GM23338 (cell line): ENCODE results near the gene DAGLA. TPM values are rescaled to one million over a fixed set of nuclear protein-coding genes. Genes with fewer than 3 reads are reported as not detected.

Experiments used
- ATAC-seq: fragments of 200-7000 bp; cut with Tn5 transposase; 3 replicates; pipeline ENCODE4 v1.9.1; 2020
- DNase-seq: peaks from one replicate; pipeline ENCODE4 v3.0.0-alpha.2; 2015; ENCODE audit warnings: low spot score
- H2AFZ ChIP-seq: fragments of 200-600 bp; sonication (generic); 2 replicates; pipeline ENCODE4 v1.8.0; 2016; ENCODE audit warnings: antibody characterized with exemption, mild to moderate bottlenecking, moderate library complexity
- H3F3A ChIP-seq: fragments of 200-600 bp; sonication (generic); replicated peaks from 2 replicates; pipeline ENCODE4 v1.8.0; 2017; ENCODE audit warnings: antibody characterized with exemption, mixed run types, low read depth
- H3K27ac ChIP-seq: fragments of 200-600 bp; sonication (generic); 2 replicates; pipeline ENCODE4 v1.6.1; 2016; ENCODE audit warnings: low read depth
- H3K27me3 ChIP-seq: fragments of 200-600 bp; sonication (generic); 2 replicates; pipeline ENCODE4 v1.8.0; 2016; ENCODE audit warnings: mild to moderate bottlenecking, mixed run types, moderate library complexity; ENCODE audit not compliant: insufficient read depth
- H3K36me3 ChIP-seq: fragments of 200-600 bp; sonication (generic); 2 replicates; pipeline ENCODE4 v1.8.0; 2016; ENCODE audit warnings: mild to moderate bottlenecking; ENCODE audit not compliant: insufficient read depth
- H3K4me1 ChIP-seq: fragments of 200-600 bp; sonication (generic); 2 replicates; pipeline ENCODE4 v1.8.0; 2016; ENCODE audit warnings: mild to moderate bottlenecking, moderate library complexity; ENCODE audit not compliant: insufficient read depth
- H3K4me2 ChIP-seq: fragments of 200-600 bp; sonication (generic); 2 replicates; pipeline ENCODE4 v1.7.1; 2017; ENCODE audit warnings: mixed run types
- H3K4me3 ChIP-seq: fragments of 200-600 bp; sonication (generic); 2 replicates; pipeline ENCODE4 v1.6.1; 2016; ENCODE audit warnings: mixed run types
- H3K79me2 ChIP-seq: fragments of 200-600 bp; sonication (generic); replicated peaks from 2 replicates; pipeline ENCODE4 v1.8.0; 2017; ENCODE audit warnings: mild to moderate bottlenecking; ENCODE audit not compliant: insufficient read depth
- H3K9me2 ChIP-seq: fragments of 200-600 bp; sonication (generic); 2 replicates; pipeline ENCODE4 v1.8.0; 2017; ENCODE audit not compliant: insufficient read depth
- H4K20me1 ChIP-seq: fragments of 200-600 bp; sonication (generic); replicated peaks from 2 replicates; pipeline ENCODE4 v1.8.0; 2017; ENCODE audit warnings: mild to moderate bottlenecking; ENCODE audit not compliant: insufficient read depth
- H3K27ac Mint-ChIP-seq: 2 replicates; pipeline ENCODE4 v1.8.0; 2020; ENCODE audit warnings: inconsistent platforms, mild to moderate bottlenecking, moderate library complexity, mixed read lengths
- H3K27me3 Mint-ChIP-seq: 3 replicates; pipeline ENCODE4 v1.8.0; 2022; ENCODE audit warnings: low read depth, mild to moderate bottlenecking, moderate library complexity, mixed read lengths, inconsistent platforms; ENCODE audit not compliant: insufficient read depth, poor library complexity
- H3K36me3 Mint-ChIP-seq: 3 replicates; pipeline ENCODE4 v1.8.0; 2021; ENCODE audit warnings: low read depth, mild to moderate bottlenecking, inconsistent platforms, moderate library complexity, mixed read lengths
- H3K4me1 Mint-ChIP-seq: 3 replicates; pipeline ENCODE4 v1.8.0; 2020; ENCODE audit warnings: mild to moderate bottlenecking, inconsistent platforms, mixed read lengths
- H3K4me3 Mint-ChIP-seq: 3 replicates; pipeline ENCODE4 v1.8.0; 2021; ENCODE audit warnings: moderate library complexity, mild to moderate bottlenecking, inconsistent platforms, mixed read lengths
- H3K9me3 Mint-ChIP-seq: 3 replicates; pipeline ENCODE4 v1.8.0; 2020; ENCODE audit warnings: moderate library complexity, mild to moderate bottlenecking, inconsistent platforms, mixed read lengths
- CREB1 ChIP-seq: fragments of 250-450 bp; sonication (Bioruptor Pico); IDR thresholded peaks from 2 replicates; pipeline ENCODE4 v1.5.0; 2020; ENCODE audit warnings: low read depth, mild to moderate bottlenecking, moderate library complexity
- CTCF ChIP-seq, 2 experiments: fragments of 200-600 bp in 1 of 2; sonication (generic) in 1 of 2; conservative IDR thresholded peaks; 2 replicates each; pipeline versions ENCODE4 v1.5.1 to v1.6.1; 2016 to 2017; ENCODE audit warnings: antibody characterized with exemption in 2 of 2, low read depth in 2 of 2, mild to moderate bottlenecking in 2 of 2, moderate library complexity in 1 of 2
- EZH2 ChIP-seq: fragments of 200-600 bp; sonication (generic); IDR thresholded peaks from one replicate; pipeline ENCODE4 v1.8.0; 2017; ENCODE audit warnings: antibody characterized with exemption, mild to moderate bottlenecking, low read depth; ENCODE audit not compliant: unreplicated experiment
- EZH2phosphoT487 ChIP-seq: fragments of 200-600 bp; sonication (generic); IDR thresholded peaks from one replicate; pipeline ENCODE4 v1.8.1; 2018; ENCODE audit warnings: antibody characterized with exemption; ENCODE audit not compliant: unreplicated experiment
- JUNB ChIP-seq: IDR thresholded peaks from one replicate; pipeline ENCODE4 v1.6.1; 2016; ENCODE audit warnings: antibody characterized with exemption; ENCODE audit not compliant: unreplicated experiment
- NANOG ChIP-seq: IDR thresholded peaks from 2 replicates; pipeline ENCODE4 v1.6.1; 2016; ENCODE audit warnings: antibody characterized with exemption, borderline replicate concordance
- POLR2AphosphoS5 ChIP-seq: IDR thresholded peaks from 2 replicates; pipeline ENCODE4 v1.6.1; 2016; ENCODE audit warnings: antibody characterized with exemption, low read depth
- STAT1 ChIP-seq: IDR thresholded peaks from one replicate; pipeline ENCODE4 v1.6.1; 2016; ENCODE audit warnings: antibody characterized with exemption; ENCODE audit not compliant: unreplicated experiment
- ZNF114 ChIP-seq: fragments of 250-450 bp; sonication (Bioruptor Pico); IDR thresholded peaks from 2 replicates; pipeline ENCODE4 v1.5.0; 2020; ENCODE audit warnings: mild to moderate bottlenecking, moderate library complexity
- ZNF331 ChIP-seq: fragments of 250-450 bp; sonication (Bioruptor Pico); IDR thresholded peaks from 2 replicates; pipeline ENCODE4 v1.5.0; 2020; ENCODE audit warnings: low read depth, mild to moderate bottlenecking, moderate library complexity
- ZNF462 ChIP-seq: fragments of 250-450 bp; sonication (Bioruptor Pico); IDR thresholded peaks from 2 replicates; pipeline ENCODE4 v1.5.0; 2020; ENCODE audit warnings: mild to moderate bottlenecking, moderate library complexity
- polyA plus RNA-seq: library from polyadenylated mRNA; unstranded; fragments of >200 nt; fragmentation: Nextera tagmentation; extraction: Ambion mirVana; gene quantifications from 2 replicates; pipeline ENCODE4 v1.2.1, GENCODE V29; 2016
- total RNA-seq: library from RNA; depleted of rRNA; stranded (reverse); fragments of >200 nt; shearing (Covaris generic); gene quantifications from 2 replicates; pipeline ENCODE4 v1.2.3, GENCODE V29; 2014
- TF ChIP-seq, protein P1 (sequence below): IDR thresholded peaks from 2 replicates; pipeline ENCODE4 v1.6.1; 2016; ENCODE audit warnings: antibody characterized with exemption
- TF ChIP-seq, protein P2 (sequence below): IDR thresholded peaks from one replicate; pipeline ENCODE4 v1.6.1; 2018; ENCODE audit warnings: antibody characterized with exemption; ENCODE audit not compliant: unreplicated experiment

Gene DAGLA
- total and polyA plus RNA-seq, 2 experiments from 2014 or later: 0.55 to 2.5 TPM

DNA sequence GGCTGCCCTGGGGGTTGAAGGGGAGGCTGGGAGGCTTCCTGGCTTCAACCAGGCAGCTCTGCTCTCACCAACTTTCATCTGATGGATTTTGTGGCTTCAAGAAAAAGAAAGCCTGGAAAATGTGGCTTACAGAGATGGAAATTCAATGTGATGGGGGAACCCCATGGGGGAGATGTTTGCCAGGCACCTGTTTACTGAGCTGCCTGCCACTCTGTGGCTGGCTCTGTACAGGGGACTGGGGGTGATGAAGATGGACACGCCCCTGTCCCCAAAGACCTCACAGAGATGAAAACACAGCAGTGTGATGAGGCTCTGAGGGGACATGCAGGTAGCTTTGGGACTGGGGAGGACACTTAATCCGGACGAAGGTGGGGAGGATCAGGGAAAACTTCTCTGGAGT is 102.1 kb downstream of the DAGLA start:
- Histone ChIP-seq H3K4me1 (no peaks in the 10 kb centered on the region), H3F3A (0 out of 2 replicates have a peak, but pooled peaks cover 2% of the 10 kb centered on the region), H3K27me3 (no peaks in the 10 kb centered on the region), H3K9me2 (no peaks in the 10 kb centered on the region), H3K36me3 (peaks cover 6% of the 10 kb centered on the region), H4K20me1 (peaks cover 5% of the 10 kb centered on the region), H3K4me2 (no peak overlapping the region), H3K79me2 (no peaks in the 10 kb centered on the region), H2AFZ (no peak overlapping the region), H3K27ac (no peak overlapping the region), H3K4me3 (no peak overlapping the region)
- Mint-ChIP-seq H3K4me3 (no peak overlapping the region), H3K9me3 (0 out of 3 replicates have a peak, but pooled peaks cover 3% of the 10 kb centered on the region), H3K4me1 (peaks cover 7% of the 10 kb centered on the region; the same call in 2 of the 3 replicates), H3K36me3 (peaks cover 24% of the 10 kb centered on the region), H3K27me3 (peaks cover 20% of the 10 kb centered on the region), H3K27ac (no peak overlapping the region)
- DNase-seq (no peak), ATAC-seq (no peak)
- TF ChIP-seq EZH2phosphoT487 (no peak), STAT1 (no peak), CTCF (conservative IDR thresholded peaks at IDR 0.05; ENCODE audit: low read depth in 2 of 2) (no peak), JUNB (no peak), CREB1 (CRISPR knock-in tag) (no peak), POLR2AphosphoS5 (no peak), ZNF462 (CRISPR knock-in tag) (no peak), EZH2 (no peak), ZNF114 (CRISPR knock-in tag) (no peak), NANOG (no peak), ZNF331 (no peak)
- TF ChIP-seq, protein P1, sequence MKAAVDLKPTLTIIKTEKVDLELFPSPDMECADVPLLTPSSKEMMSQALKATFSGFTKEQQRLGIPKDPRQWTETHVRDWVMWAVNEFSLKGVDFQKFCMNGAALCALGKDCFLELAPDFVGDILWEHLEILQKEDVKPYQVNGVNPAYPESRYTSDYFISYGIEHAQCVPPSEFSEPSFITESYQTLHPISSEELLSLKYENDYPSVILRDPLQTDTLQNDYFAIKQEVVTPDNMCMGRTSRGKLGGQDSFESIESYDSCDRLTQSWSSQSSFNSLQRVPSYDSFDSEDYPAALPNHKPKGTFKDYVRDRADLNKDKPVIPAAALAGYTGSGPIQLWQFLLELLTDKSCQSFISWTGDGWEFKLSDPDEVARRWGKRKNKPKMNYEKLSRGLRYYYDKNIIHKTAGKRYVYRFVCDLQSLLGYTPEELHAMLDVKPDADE: no peak
- TF ChIP-seq, protein P2, sequence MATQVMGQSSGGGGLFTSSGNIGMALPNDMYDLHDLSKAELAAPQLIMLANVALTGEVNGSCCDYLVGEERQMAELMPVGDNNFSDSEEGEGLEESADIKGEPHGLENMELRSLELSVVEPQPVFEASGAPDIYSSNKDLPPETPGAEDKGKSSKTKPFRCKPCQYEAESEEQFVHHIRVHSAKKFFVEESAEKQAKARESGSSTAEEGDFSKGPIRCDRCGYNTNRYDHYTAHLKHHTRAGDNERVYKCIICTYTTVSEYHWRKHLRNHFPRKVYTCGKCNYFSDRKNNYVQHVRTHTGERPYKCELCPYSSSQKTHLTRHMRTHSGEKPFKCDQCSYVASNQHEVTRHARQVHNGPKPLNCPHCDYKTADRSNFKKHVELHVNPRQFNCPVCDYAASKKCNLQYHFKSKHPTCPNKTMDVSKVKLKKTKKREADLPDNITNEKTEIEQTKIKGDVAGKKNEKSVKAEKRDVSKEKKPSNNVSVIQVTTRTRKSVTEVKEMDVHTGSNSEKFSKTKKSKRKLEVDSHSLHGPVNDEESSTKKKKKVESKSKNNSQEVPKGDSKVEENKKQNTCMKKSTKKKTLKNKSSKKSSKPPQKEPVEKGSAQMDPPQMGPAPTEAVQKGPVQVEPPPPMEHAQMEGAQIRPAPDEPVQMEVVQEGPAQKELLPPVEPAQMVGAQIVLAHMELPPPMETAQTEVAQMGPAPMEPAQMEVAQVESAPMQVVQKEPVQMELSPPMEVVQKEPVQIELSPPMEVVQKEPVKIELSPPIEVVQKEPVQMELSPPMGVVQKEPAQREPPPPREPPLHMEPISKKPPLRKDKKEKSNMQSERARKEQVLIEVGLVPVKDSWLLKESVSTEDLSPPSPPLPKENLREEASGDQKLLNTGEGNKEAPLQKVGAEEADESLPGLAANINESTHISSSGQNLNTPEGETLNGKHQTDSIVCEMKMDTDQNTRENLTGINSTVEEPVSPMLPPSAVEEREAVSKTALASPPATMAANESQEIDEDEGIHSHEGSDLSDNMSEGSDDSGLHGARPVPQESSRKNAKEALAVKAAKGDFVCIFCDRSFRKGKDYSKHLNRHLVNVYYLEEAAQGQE: no peak
